ENCODE measurements around the gene CCDC112. TPM values are rescaled to one million over a fixed set of nuclear protein-coding genes. Genes with fewer than 3 reads are reported as not detected.

CCDC112 gene
- total RNA-seq, 1 experiment from 2014 or later: 13.0 TPM

GRCh38 chr5:115227281-115227680 lies 69.2 kb downstream of the CCDC112 start:
- H2BK5ac ChIP-seq (ENCODE audit: insufficient read length, low read length): no peak overlapping the region
- H3K14ac ChIP-seq (ENCODE audit: insufficient read depth, low read length): no peak overlapping the region
- H4K20me1 ChIP-seq (ENCODE audit: control insufficient read depth, insufficient read depth, insufficient read length): no peaks in the 10 kb centered on the region
- H3K56ac ChIP-seq (ENCODE audit: insufficient read length, low read depth, low read length): no peak overlapping the region
- no peak overlapping the region for H3K4ac ChIP-seq (ENCODE audit: low read depth, low read length)
- H3K4me2 ChIP-seq (ENCODE audit: insufficient read depth, insufficient read length, low read length): no peak overlapping the region
- no peak overlapping the region for H2BK15ac ChIP-seq (ENCODE audit: low read depth, low read length)
- H2BK20ac ChIP-seq (ENCODE audit: low read depth, low read length, poor library complexity, severe bottlenecking): no peak overlapping the region
- no CpG with 5 or more reads among the region's 1 CpG for WGBS (ENCODE audit: extremely low coverage, insufficient read length, low lambda C conversion rate)
- no peaks in the 10 kb centered on the region for H3K9me3 ChIP-seq (ENCODE audit: control insufficient read depth, low read depth, low read length)
- H3K27me3 ChIP-seq (ENCODE audit: insufficient read depth, low read length): no peaks in the 10 kb centered on the region
- H3K79me1 ChIP-seq (ENCODE audit: insufficient read depth, low read depth, low read length, poor library complexity, severe bottlenecking): no peaks in the 10 kb centered on the region
- no peak overlapping the region for H3K9ac ChIP-seq (ENCODE audit: extremely low read depth, insufficient read length, low read length)
- Mint-ChIP-seq H3K9me3 (no peaks in the 10 kb centered on the region), H3K4me1 (no peaks in the 10 kb centered on the region), H3K4me3 (no peak overlapping the region), H3K27me3 (ENCODE audit: low read depth) (no peaks in the 10 kb centered on the region), H3K36me3 (ENCODE audit: insufficient read depth in 1 of 3, low read depth in 3 of 3) (peaks cover 5 to 34% (median 17%) of the 10 kb centered on the region in 3 experiments; a peak in 6 of 7 replicates), H3K27ac (no peak overlapping the region; a peak in 1 of 7 replicates)
- no peaks in the 10 kb centered on the region for H3K23me2 ChIP-seq (ENCODE audit: insufficient read length, low read depth, low read length, poor library complexity, severe bottlenecking)
- TF ChIP-seq CTCF (conservative IDR thresholded peaks at IDR 0.05): no peak
- H3K27ac ChIP-seq (ENCODE audit: insufficient read length, low read depth, low read length): no peak overlapping the region
- no peak overlapping the region for H4K91ac ChIP-seq (ENCODE audit: insufficient read length, low read depth, low read length)
- no peak overlapping the region for H2AK5ac ChIP-seq (ENCODE audit: insufficient read length, low read length)
- H4K8ac ChIP-seq (replicated peaks; ENCODE audit: insufficient read length, low read depth, low read length): no peak overlapping the region
- H3T11ph ChIP-seq (ENCODE audit: low read length): no peak overlapping the region
- H2AFZ ChIP-seq (ENCODE audit: low read length): no peak overlapping the region
- H3K4me1 ChIP-seq (ENCODE audit: insufficient read depth, low read length): no peaks in the 10 kb centered on the region
- DNase-seq: no peak
- no peak overlapping the region for H2BK120ac ChIP-seq (ENCODE audit: low read depth, low read length, poor library complexity, severe bottlenecking)
- no peak overlapping the region for H3K23ac ChIP-seq (ENCODE audit: insufficient read length, low read depth, low read length)
- H2BK12ac ChIP-seq (ENCODE audit: insufficient read length, low read depth, low read length): no peak overlapping the region
- H4K5ac ChIP-seq (ENCODE audit: insufficient read length, low read depth, low read length): no peak overlapping the region
- H3K79me2 ChIP-seq (ENCODE audit: insufficient read depth, low read length): no peaks in the 10 kb centered on the region
- no peak overlapping the region for H3K18ac ChIP-seq (ENCODE audit: insufficient read length, low read depth, low read length)

Other genes with a start within 250 kb of the CCDC112 start
- 14.6 and 19.3 TPM in 2 replicates for gene TRIM36, start 126.7 kb downstream of the CCDC112 start, total RNA-seq (2021)
- 56.4 and 59.7 TPM in 2 replicates for gene PGGT1B, start 33.8 kb downstream of the CCDC112 start, total RNA-seq (2021)
- 15.2 and 16.1 TPM in 2 replicates for gene FEM1C, start 248.1 kb upstream of the CCDC112 start, total RNA-seq (2021)

Measured in H9 (cell line).